ENCODE data around the gene ZBTB46.

GRCh38 chr20:63703471-63703975 is 127.5 kb downstream of the ZBTB46 start:
- no peak for TF ChIP-seq CTCF (IDR thresholded peaks at IDR 0.05)
- TF ChIP-seq POLR2A (IDR thresholded peaks at IDR 0.05), result no peak
